ENCODE data around the gene DPH7.
"Not testable (repeated sequence)": the region's sequence is repeated elsewhere in the genome, so short reads cannot be mapped to it uniquely, and the experiment has no call there.

DPH7 gene

GRCh38 chr9:137516144-137516917 is 62.4 kb downstream of the DPH7 start:
- DNase-seq, result no peak

- no peak for DNase-seq
These were observed 63.4 kb downstream of the DPH7 start for GRCh38 chr9:137515338-137515724.

GRCh38 chr9:137514691-137515337 is 63.9 kb downstream of the DPH7 start:
- DNase-seq, result no peak

DNA sequence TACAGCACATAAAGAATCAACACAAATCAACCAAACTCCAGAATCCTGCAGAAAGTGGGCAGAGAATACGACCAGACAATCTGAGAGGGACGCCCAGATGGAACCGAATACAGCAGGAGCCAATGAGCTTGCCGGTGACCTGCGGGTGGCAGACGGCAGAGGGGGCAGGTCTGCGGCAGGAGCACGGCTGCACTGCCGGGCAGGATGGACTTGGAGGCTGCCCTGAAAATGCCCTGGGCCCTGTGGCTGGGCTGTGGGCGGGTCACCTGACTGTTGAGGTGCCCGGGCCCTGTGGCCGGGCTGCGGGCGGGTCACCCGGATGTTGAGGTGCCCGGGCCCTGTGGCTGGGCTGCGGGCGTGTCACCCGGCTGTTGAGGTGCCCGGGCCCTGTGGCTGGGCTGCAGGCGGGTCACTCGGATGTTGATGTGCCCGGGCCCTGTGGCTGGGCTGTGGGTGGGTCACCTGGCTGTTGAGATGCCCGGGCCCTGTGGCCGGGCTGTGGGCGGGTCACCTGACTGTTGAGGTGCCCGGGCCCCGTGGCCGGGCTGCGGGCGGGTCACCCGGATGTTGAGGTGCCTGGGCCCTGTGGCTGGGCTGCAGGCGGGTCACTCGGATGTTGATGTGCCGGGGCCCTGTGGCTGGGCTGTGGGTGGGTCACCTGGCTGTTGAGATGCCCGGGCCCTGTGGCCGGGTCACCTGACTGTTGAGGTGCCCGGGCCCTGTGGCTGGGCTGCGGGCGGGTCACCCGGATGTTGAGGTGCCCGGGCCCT is 64.7 kb downstream of the DPH7 start:
- DNase-seq, result not testable (repeated sequence)

DNA sequence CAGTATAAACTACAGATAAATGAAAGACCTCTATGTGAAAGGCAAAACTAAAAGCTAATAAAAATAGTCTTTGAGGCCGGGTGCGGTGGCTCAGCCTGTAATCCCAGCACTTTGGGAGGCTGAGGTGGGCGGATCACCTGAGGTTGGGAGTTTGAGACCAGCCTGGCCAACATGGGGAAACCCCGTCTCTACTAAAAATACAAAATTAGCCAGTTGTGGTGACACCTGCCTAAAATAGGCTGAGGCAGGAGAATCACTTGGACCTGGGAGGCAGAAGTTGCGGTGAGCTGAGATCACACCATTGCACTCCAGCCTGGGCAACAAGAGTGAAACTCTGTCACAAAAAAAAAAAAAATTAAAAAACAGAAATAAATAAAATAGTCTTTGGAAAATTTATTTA is 65.6 kb downstream of the DPH7 start:
- DNase-seq, result not testable (repeated sequence)

DNA sequence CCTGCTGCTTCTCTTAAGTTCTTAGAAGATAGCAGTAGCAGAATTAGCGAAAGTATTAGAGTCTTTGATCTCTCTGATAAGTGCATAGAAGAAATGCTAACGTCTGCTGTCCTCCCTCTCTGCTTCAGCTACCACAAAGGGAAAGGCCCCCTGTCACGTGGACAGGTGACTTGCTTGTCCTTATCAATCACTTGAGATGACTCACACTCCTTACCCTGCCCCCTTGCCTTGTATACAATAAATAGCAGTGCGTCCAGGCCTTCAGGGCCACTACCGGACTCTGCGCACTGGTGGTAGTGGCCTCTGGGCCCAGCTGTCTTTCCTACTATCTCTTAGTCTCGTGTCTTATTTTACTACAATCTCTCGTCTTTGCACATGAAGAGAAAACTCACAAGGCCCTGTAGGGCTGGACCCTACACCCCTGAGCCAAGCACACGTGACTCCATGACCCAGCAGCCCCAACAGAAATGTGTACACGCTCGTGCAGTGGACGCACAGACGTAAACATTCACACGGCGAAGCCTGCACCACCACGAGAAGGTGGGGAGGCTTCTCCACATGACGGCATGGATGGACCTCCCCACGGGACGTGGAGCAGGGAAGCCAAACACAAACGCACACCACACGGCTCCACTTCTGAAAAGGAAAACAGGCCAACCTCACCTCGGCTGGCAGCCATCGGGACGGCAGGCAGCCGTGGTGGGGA is 66.8 kb downstream of the DPH7 start:
- DNase-seq, result no peak

DNA sequence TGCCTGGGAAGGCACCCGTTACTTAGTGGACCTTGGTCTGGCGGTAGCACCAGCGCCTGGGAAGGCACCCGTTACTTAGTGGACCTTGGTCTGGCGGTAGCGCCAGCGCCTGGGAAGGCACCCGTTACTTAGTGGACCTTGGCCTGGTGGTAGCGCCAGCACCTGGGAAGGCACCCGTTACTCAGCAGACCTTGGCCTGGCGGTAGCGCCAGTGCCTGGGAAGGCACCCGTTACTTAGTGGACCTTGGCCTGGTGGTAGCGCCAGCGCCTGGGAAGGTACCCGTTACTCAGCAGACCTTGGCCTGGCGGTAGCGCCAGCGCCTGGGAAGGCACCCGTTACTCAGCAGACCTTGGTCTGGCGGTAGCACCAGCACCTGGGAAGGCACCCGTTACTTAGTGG is 67.6 kb downstream of the DPH7 start:
- not testable (repeated sequence) for DNase-seq

- no peak for DNase-seq
These were observed 69.5 kb downstream of the DPH7 start for GRCh38 chr9:137509198-137509597.

GRCh38 chr9:137506702-137507171 is 72.0 kb downstream of the DPH7 start:
- no peak for DNase-seq

GRCh38 chr9:137506274-137506673 is 72.5 kb downstream of the DPH7 start:
- no peak for DNase-seq

GRCh38 chr9:137505421-137506140 is 73.1 kb downstream of the DPH7 start:
- no peak for DNase-seq

Data from midbrain (tissue), 1 donor.